GM19372 (cell line): ENCODE data around the gene RAE1.

ENCODE experiments used
- ATAC-seq: cut with Tn5 transposase; IDR thresholded peaks from one replicate; pipeline ENCODE4 v1.9.1; 2021; ENCODE audit warnings: mild to moderate bottlenecking, low read depth, moderate library complexity; ENCODE audit not compliant: unreplicated experiment

Gene RAE1

DNA sequence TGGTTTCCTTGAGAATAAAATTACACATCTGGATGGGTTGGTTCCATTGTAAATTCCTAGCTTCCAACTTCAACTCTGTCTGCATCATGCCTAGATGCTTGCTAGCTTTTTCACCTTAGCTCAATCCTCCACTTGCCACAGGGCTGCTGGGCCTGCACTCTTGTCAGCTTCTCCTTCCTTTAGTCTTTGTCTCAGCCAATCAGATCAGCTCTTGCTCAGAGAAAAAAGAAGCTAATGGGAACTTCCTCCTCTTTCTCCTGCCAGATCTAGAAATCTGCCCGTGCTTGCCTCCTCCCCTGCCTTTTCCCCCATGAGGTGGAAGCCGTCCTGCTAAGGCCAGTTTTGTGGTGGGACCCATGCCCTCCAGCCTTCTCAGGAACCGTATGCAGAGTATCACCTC is 18.5 kb downstream of the RAE1 start:
- no peak for ATAC-seq

DNA sequence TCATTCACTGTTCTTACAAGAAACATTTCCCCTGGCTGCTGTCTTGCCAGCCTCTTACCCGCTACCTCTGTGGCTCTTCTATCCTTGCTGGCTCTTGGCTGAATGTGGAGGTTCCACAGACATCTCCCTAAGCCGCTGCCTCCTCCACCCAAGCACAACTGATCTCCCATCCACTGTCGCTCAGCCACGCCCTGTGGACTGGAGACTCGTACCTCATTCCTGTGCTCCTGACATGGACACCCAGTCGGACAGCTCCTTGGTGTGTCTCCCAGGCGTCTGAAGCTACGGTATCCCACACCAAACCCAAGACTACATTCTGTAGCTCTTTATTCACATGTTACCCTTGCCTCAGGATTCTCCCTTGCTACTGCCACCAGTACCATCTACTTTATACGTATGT is 19.3 kb downstream of the RAE1 start:
- no peak for ATAC-seq

- no peak for ATAC-seq
These were observed 20.3 kb downstream of the RAE1 start for GRCh38 chr20:57371363-57371762.

DNA sequence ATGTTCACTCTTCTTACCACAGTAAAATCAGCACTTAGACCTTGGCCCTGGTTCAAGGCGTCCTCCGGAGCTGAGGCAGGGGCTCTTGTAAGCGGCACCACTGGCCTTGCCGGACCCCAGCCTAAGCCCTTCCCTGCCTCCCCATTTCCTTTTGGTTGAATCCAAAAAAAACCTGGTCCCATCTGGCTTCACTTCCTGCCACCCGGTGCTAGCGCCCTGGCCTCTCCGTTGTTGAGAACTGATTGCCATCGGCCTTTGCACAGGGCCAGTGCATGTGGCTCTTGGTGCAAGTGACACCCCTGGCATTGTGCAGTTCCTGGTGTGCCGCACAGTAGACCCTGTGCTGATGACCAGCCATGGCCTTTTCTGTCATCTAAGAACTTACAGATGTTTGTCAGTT is 21.1 kb downstream of the RAE1 start:
- ATAC-seq, result no peak

GRCh38 chr20:57372581-57373350 is 21.7 kb downstream of the RAE1 start:
- ATAC-seq, result no peak

GRCh38 chr20:57374343-57374930 is 23.4 kb downstream of the RAE1 start:
- no peak for ATAC-seq

- ATAC-seq, result no peak
These were observed 24.0 kb downstream of the RAE1 start for GRCh38 chr20:57374931-57375651.

- no peak for ATAC-seq
These were observed 24.7 kb downstream of the RAE1 start for GRCh38 chr20:57375652-57376230.

GRCh38 chr20:57377350-57377749 is 26.3 kb downstream of the RAE1 start:
- ATAC-seq, result no peak

DNA sequence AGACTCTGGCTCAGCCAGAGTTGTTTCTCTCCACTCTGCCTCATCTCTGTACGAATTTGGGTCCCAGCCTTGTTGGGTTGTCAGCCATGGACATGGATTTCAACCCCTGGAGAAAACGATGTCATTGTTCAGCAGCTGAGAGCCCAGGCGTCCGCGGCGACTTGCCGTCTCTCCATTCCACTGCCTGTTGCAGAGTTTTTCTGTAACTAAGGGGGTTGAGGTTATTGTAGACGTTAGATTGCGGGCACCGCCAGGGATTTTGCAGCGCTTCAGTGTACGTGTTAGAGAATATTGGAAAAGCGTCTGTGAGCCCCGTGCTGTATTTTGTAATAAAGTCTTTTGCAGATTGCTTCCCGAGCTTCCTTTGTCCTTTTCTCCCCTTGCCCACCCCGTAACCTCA is 27.1 kb downstream of the RAE1 start:
- no peak for ATAC-seq

DNA sequence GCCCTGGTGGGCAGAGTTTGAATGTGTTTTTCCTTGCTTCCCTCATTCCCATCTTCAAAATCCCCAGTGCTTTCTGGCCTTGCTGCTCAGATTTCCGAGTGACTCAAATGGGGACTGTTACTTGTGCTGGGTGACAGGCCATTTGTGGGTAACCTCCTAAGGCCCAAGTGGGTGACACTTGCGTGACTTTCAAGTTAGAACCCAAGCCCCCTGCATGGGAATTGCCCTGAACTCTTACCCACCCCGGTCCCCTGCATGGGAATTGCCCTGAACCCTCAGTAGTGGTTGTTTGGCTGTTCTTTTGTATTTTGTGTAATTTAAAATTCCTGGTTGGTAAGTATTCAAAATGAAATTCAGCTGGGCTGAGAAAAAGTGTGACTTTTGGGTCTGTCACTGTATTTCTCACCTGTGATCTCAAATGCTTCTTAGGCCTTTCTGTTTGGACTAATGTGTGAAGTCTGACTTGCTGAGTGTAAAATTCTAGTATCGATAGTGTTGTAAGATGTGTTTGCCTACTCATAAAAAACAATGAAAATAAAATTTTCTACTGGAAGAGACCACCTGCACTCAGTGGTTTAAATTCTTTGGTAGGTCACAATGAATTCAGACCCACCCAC is 27.7 kb downstream of the RAE1 start:
- no peak for ATAC-seq

DNA sequence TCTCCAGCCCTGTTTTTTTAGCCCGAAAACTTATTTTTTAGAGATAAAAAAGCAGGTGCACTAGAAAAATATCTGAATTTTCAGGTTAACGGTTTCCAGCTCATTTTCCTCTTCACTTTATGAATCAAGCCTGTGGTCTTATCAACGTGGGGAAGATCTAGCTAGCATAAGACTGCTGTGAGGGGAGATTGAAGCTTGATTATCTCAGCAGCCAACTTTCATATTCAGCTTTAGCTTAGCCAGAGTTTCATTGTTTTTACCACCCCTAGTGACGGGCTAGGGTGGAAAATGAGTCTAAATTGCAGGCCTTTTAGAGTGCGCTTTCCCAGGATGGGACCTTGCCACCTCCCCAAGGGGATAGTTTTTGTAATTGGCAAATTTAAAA is 28.2 kb downstream of the RAE1 start:
- ATAC-seq, result no peak

GRCh38 chr20:57380081-57380750 is 29.2 kb downstream of the RAE1 start:
- ATAC-seq, result no peak

- ATAC-seq, result no peak
These were observed 30.8 kb downstream of the RAE1 start for GRCh38 chr20:57381596-57382503.

GRCh38 chr20:57382516-57382915 is 31.5 kb downstream of the RAE1 start:
- ATAC-seq, result no peak

- ATAC-seq, result no peak
These were observed 32.6 kb downstream of the RAE1 start for GRCh38 chr20:57383447-57384347.

DNA sequence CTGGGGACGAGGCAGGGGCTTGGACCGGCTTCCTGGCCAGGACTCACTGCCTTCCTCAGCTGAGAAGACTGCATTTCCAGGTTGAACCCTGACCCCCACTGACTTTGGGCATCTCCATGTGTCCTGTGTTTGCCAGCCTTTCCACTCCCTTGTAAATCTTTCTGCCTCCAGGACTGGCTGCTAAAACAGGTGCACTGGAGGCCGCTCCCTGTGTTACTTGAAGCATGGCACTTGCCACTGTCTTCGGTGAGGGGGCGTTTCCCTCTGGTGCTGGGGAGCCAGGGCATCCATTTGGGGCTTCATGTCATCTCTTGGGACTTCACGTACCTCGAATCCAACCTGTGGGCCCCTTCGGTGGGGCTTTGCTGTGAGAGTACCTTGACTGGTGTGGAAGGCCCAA is 33.4 kb downstream of the RAE1 start:
- ATAC-seq, result no peak

GRCh38 chr20:57384953-57385761 is 34.1 kb downstream of the RAE1 start:
- no peak for ATAC-seq
